Ovary (tissue), 3 donors: ENCODE results near the gene ATRN.

Source experiments
- POLR2A ChIP-seq: fragments of 450-650 bp; IDR thresholded peaks from one replicate; pipeline ENCODE4 v1.6.1; 2017; ENCODE audit warnings: antibody characterized with exemption, mild to moderate bottlenecking, moderate library complexity
- TF ChIP-seq, protein P1 (sequence below), 3 donors: fragments of 450-650 bp in 2 of 3; fragments of 200-600 bp in 1 of 3; IDR thresholded peaks; one replicate each; pipeline versions ENCODE4 v1.5.1 to v1.8.0; 2016 to 2022; ENCODE audit warnings: antibody characterized with exemption in 3 of 3, mild to moderate bottlenecking in 1 of 3
- donor health status: DM: no; HTN: no; CAD: no.

DNA sequence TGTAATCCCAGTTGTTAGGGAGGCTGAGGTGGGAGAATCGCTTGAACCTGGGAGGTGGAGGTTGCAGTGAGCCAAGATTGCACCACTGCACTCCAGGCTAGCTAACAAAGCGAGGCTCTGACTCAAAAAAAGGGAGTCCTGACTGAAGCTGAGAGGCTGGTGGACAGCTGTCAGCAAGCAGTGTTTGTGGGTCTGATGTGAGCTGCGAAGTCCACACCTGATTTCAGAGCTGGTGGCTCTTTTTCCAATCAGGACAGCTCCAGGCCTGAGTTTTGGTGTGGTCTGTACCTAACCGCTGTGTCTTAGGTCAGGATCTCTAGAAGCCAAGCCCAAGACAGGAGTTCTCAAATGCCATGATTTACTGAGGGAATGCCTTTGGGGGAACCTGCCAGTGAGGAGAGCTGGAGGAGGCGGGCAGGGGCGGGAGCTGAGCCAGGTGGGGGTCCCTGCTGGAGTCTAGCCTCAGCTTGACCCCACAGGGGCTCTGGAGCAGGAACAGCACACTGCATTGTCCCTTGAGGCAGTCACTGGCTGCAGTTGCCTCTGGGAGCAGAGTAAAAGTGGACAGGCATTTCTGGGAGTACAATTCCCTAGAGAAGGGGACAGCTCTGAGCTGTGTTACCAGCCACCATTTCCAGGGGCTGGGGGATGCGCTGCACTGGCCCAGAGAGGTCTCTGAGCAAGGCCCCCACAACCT lies 187.3 kb downstream of the ATRN start:
- TF ChIP-seq, protein P1, sequence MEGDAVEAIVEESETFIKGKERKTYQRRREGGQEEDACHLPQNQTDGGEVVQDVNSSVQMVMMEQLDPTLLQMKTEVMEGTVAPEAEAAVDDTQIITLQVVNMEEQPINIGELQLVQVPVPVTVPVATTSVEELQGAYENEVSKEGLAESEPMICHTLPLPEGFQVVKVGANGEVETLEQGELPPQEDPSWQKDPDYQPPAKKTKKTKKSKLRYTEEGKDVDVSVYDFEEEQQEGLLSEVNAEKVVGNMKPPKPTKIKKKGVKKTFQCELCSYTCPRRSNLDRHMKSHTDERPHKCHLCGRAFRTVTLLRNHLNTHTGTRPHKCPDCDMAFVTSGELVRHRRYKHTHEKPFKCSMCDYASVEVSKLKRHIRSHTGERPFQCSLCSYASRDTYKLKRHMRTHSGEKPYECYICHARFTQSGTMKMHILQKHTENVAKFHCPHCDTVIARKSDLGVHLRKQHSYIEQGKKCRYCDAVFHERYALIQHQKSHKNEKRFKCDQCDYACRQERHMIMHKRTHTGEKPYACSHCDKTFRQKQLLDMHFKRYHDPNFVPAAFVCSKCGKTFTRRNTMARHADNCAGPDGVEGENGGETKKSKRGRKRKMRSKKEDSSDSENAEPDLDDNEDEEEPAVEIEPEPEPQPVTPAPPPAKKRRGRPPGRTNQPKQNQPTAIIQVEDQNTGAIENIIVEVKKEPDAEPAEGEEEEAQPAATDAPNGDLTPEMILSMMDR (IDR thresholded peaks at IDR 0.05) = no peak
- no peak for TF ChIP-seq POLR2A
